ENCODE measurements around the gene CALB2. TPM values are rescaled to one million over a fixed set of nuclear protein-coding genes. Genes with fewer than 3 reads are reported as not detected.

Gene CALB2
- total and polyA plus RNA-seq, 8 donors = 0.35 to 0.60 TPM; not detected in 6

GRCh38 chr16:71423016-71423415, 64.5 kb downstream of the CALB2 start:
- Histone ChIP-seq H3K27ac (no peak overlapping the region), H3K36me3 (no peaks in the 10 kb centered on the region), H3K4me3 (no peak overlapping the region), H3K9me3 (no peaks in the 10 kb centered on the region), H3K27me3 (peaks cover 13 to 57% of the 10 kb centered on the region in 2 donors), H3K4me1 (no peaks in the 10 kb centered on the region)
- no peak for TF ChIP-seq CTCF (IDR thresholded peaks at IDR 0.05)
- ATAC-seq (no peak), DNase-seq (no peak)
- intact Hi-C loops (cut with DNase I) = no loop called here

GRCh38 chr16:71423865-71424264, 65.3 kb downstream of the CALB2 start:
- DNase-seq (no peak), ATAC-seq (no peak)
- H3K36me3 ChIP-seq = no peaks in the 10 kb centered on the region
- no peaks in the 10 kb centered on the region for H3K9me3 ChIP-seq
- no peaks in the 10 kb centered on the region for H3K4me1 ChIP-seq
- no peak overlapping the region for H3K4me3 ChIP-seq
- peaks cover 13 to 62% of the 10 kb centered on the region in 2 donors for H3K27me3 ChIP-seq
- TF ChIP-seq CTCF (IDR thresholded peaks at IDR 0.05) = no peak
- intact Hi-C loops (cut with DNase I) = no loop called here
- no peak overlapping the region for H3K27ac ChIP-seq

GRCh38 chr16:71424626-71425025, 66.1 kb downstream of the CALB2 start:
- Histone ChIP-seq H3K9me3 (no peaks in the 10 kb centered on the region), H3K27ac (no peak overlapping the region), H3K4me1 (no peaks in the 10 kb centered on the region), H3K27me3 (peaks cover 13 to 68% of the 10 kb centered on the region in 2 donors), H3K36me3 (no peaks in the 10 kb centered on the region), H3K4me3 (no peak overlapping the region)
- intact Hi-C loops (cut with DNase I) = no loop called here
- ATAC-seq = no peak
- no peak for TF ChIP-seq CTCF (IDR thresholded peaks at IDR 0.05)
- no peak for DNase-seq

GRCh38 chr16:71425746-71426068, 67.2 kb downstream of the CALB2 start:
- peaks cover 13 to 69% of the 10 kb centered on the region in 2 donors for H3K27me3 ChIP-seq
- no peaks in the 10 kb centered on the region for H3K36me3 ChIP-seq
- DNase-seq = no peak
- no peak overlapping the region for H3K27ac ChIP-seq
- ATAC-seq = no peak
- no peak overlapping the region for H3K4me3 ChIP-seq
- H3K4me1 ChIP-seq = no peaks in the 10 kb centered on the region
- intact Hi-C loops (cut with DNase I) = no loop called here
- no peaks in the 10 kb centered on the region for H3K9me3 ChIP-seq
- no peak for TF ChIP-seq CTCF (IDR thresholded peaks at IDR 0.05)

- no peak for TF ChIP-seq CTCF (IDR thresholded peaks at IDR 0.05)
- ATAC-seq (peak; percentile 69), DNase-seq (peak in 3 of 4 donors; percentile 18 to 81 (median 52))
- Histone ChIP-seq H3K27ac (no peak overlapping the region), H3K4me1 (no peaks in the 10 kb centered on the region), H3K4me3 (no peak overlapping the region), H3K9me3 (no peaks in the 10 kb centered on the region), H3K36me3 (no peaks in the 10 kb centered on the region), H3K27me3 (peaks cover 13 to 69% of the 10 kb centered on the region in 2 donors)
- intact Hi-C loops (cut with DNase I) = no loop called here
These were observed 67.8 kb downstream of the CALB2 start for GRCh38 chr16:71426069-71426879.

Measured in left lung (tissue), 10 donors.